Neural cell (in vitro differentiated cells): ENCODE data around the gene ZNF534. TPM values are rescaled to one million over a fixed set of nuclear protein-coding genes. Genes with fewer than 3 reads are reported as not detected.
"Not testable (repeated sequence)": the region's sequence is repeated elsewhere in the genome, so short reads cannot be mapped to it uniquely, and the experiment has no call there.

Experiments used
- H2AFZ ChIP-seq: fragments of 200-600, 300-800 bp; sonication (generic), shearing (Covaris generic); 2 replicates; pipeline ENCODE4 v1.6.0; 2014; ENCODE audit warnings: low read depth, mild to moderate bottlenecking, antibody characterized with exemption, low read length, moderate library complexity
- H3F3A ChIP-seq: fragments of 200-600 bp; shearing (Covaris generic); 2 replicates; pipeline ENCODE4 v1.6.1; 2016; ENCODE audit warnings: mild to moderate bottlenecking, moderate library complexity, mixed read lengths, antibody characterized with exemption, low read length; ENCODE audit not compliant: insufficient read depth, poor library complexity, severe bottlenecking
- H3K27ac ChIP-seq: fragments of 200-600, 300-800 bp; sonication (generic), shearing (Covaris generic); 2 replicates; pipeline ENCODE4 v1.5.1; 2014; ENCODE audit warnings: mild to moderate bottlenecking, low read length, moderate library complexity
- H3K27me3 ChIP-seq: fragments of 300-800, 200-600 bp; sonication (generic), shearing (Covaris generic); 2 replicates; pipeline ENCODE4 v1.6.0; 2014; ENCODE audit warnings: mild to moderate bottlenecking, low read depth, low read length, moderate library complexity; ENCODE audit not compliant: insufficient read depth
- H3K36me3 ChIP-seq: fragments of 300-800, 200-600 bp; sonication (generic), shearing (Covaris generic); 2 replicates; pipeline ENCODE4 v1.5.1; 2014; ENCODE audit warnings: mild to moderate bottlenecking, antibody characterized with exemption, low read length, moderate library complexity; ENCODE audit not compliant: insufficient read depth
- H3K4me2 ChIP-seq: fragments of 300-800, 200-600 bp; sonication (generic), shearing (Covaris generic); 2 replicates; pipeline ENCODE4 v1.6.0; 2014; ENCODE audit warnings: mild to moderate bottlenecking, low read length
- H3K4me3 ChIP-seq: fragments of 300-800, 200-600 bp; sonication (generic), shearing (Covaris generic); 2 replicates; pipeline ENCODE4 v1.5.1; 2014; ENCODE audit warnings: mild to moderate bottlenecking, low read length, moderate library complexity
- H3K79me2 ChIP-seq: fragments of 200-600 bp; shearing (Covaris generic); replicated peaks from 2 replicates; pipeline ENCODE4 v1.6.0; 2014; ENCODE audit warnings: mild to moderate bottlenecking, low read length, moderate library complexity; ENCODE audit not compliant: insufficient read depth
- H3K9ac ChIP-seq: fragments of 300-800, 200-600 bp; sonication (generic), shearing (Covaris generic); 2 replicates; pipeline ENCODE4 v1.6.1; 2016; ENCODE audit warnings: mild to moderate bottlenecking, low read length, mixed read lengths
- H3K9me2 ChIP-seq: fragments of 200-600 bp; shearing (Covaris generic); 2 replicates; pipeline ENCODE4 v1.6.1; 2016; ENCODE audit warnings: mild to moderate bottlenecking, low read length, mixed read lengths; ENCODE audit not compliant: insufficient read depth
- H3K9me3 ChIP-seq: fragments of 200-600, 300-800 bp; sonication (generic), shearing (Covaris generic); 2 replicates; pipeline ENCODE4 v1.6.1; 2016; ENCODE audit warnings: mild to moderate bottlenecking, mixed run types, low read length, moderate library complexity, mixed read lengths
- H4K20me1 ChIP-seq: fragments of 200-600 bp; shearing (Covaris generic); 2 replicates; pipeline ENCODE4 v1.6.1; 2016; ENCODE audit warnings: mild to moderate bottlenecking, mixed run types; ENCODE audit not compliant: insufficient read depth
- polyA plus RNA-seq: library from polyadenylated mRNA; depleted of rRNA; stranded (reverse); fragments of >200 nt; gene quantifications from 2 replicates; pipeline ENCODE4 v1.2.3, GENCODE V29; 2014
- small RNA-seq, 3 experiments: library from RNA; depleted of rRNA; stranded (forward); fragments of <200 nt; gene quantifications; one replicate each; pipeline ENCODE3, GENCODE V24; 2012

Gene ZNF534
- polyA plus RNA-seq, 1 donor from 2014 or later, result 1.1 TPM

DNA sequence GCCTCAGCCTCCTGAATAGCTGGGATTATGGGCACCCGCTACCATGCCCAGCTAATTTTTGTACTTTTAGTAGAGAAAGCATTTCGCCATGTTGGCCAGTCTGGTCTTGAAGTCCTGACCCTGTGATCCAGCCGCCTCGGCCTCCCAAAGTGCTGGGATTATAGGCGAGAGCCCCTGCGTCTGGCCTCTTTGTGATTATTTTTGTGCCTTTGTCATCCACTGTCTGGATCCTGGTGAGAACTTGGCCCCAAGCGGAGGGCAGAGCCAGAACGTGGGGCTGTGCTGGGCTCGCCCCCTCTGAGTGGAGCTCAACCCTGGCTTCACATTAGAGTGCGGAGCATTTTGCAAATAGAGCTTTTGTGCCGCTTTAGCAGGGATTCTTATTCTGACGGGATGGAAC, 72.0 kb downstream of the ZNF534 start:
- H4K20me1 ChIP-seq, H3K9me2 ChIP-seq, H3K4me2 ChIP-seq, H3K79me2 ChIP-seq, H3K9me3 ChIP-seq, H2AFZ ChIP-seq, H3K4me3 ChIP-seq, H3K27ac ChIP-seq, H3F3A ChIP-seq, H3K36me3 ChIP-seq, H3K27me3 ChIP-seq, H3K9ac ChIP-seq: not testable (repeated sequence)

Small RNAs within 50 kb of the gene (small RNA-seq; reads per million reads assigned to genes)
- 0 reads per million in 3 experiments for gene AC010332.1

Other genes with a start within 250 kb of the ZNF534 start
- gene PPP2R1A, start 239.1 kb upstream of the ZNF534 start, polyA plus RNA-seq, result 394 and 458 TPM in 2 replicates
- 21.8 and 24.2 TPM in 2 replicates for gene ZNF766, start 159.6 kb upstream of the ZNF534 start, polyA plus RNA-seq
- 7.7 and 18.0 TPM in 2 replicates for gene ZNF480, start 132.0 kb upstream of the ZNF534 start, polyA plus RNA-seq
- 23.1 and 28.3 TPM in 2 replicates for gene ZNF610, start 92.9 kb upstream of the ZNF534 start, polyA plus RNA-seq
- 37.8 and 41.8 TPM in 2 replicates for gene ZNF880, start 59.2 kb upstream of the ZNF534 start, polyA plus RNA-seq
- 44.3 and 51.7 TPM in 2 replicates for gene ZNF528, start 31.3 kb upstream of the ZNF534 start, polyA plus RNA-seq
- gene ZNF578, start 24.4 kb downstream of the ZNF534 start, polyA plus RNA-seq, result 0.47 and 1.1 TPM in 2 replicates
- 6.5 and 13.4 TPM in 2 replicates for gene ZNF808, start 98.5 kb downstream of the ZNF534 start, polyA plus RNA-seq
- 8.0 and 8.1 TPM in 2 replicates for gene ZNF701, start 141.1 kb downstream of the ZNF534 start, polyA plus RNA-seq
- 69.3 and 100.0 TPM in 2 replicates for gene ZNF83, start 209.2 kb downstream of the ZNF534 start, polyA plus RNA-seq